ENCODE data around the gene GIT1.

- TF ChIP-seq CTCF (IDR thresholded peaks at IDR 0.05; ENCODE audit: poor library complexity): no peak
- TF ChIP-seq EZH2 (IDR thresholded peaks at IDR 0.05; ENCODE audit: borderline replicate concordance): no peak
- TF ChIP-seq EZH2phosphoT487 (IDR thresholded peaks at IDR 0.05; ENCODE audit: low read depth, severe bottlenecking, unreplicated experiment): no peak
Measured at GRCh38 chr17:29575511-29576213, 13.8 kb downstream of the GIT1 start.

All from hepatocyte (in vitro differentiated cells).